NCI-H2029 treated with DMSO at 0.1 percent for 48 hours (cell line): ENCODE results near the gene LDLRAD3.

ENCODE experiments used
- DNase-seq: peaks from one replicate; lab custom pipeline; 2025; lab: John Stamatoyannopoulos, UW

The LDLRAD3 gene

GRCh38 chr11:36104660-36104992, 160.8 kb downstream of the LDLRAD3 start:
- DNase-seq: no peak

GRCh38 chr11:36105743-36106581, 162.1 kb downstream of the LDLRAD3 start:
- DNase-seq: no peak

GRCh38 chr11:36107547-36107946, 163.7 kb downstream of the LDLRAD3 start:
- DNase-seq: no peak

- no peak for DNase-seq
These were observed 165.2 kb downstream of the LDLRAD3 start for GRCh38 chr11:36108881-36109589.

- DNase-seq: no peak
These were observed 165.7 kb downstream of the LDLRAD3 start for GRCh38 chr11:36109590-36109849.

- no peak for DNase-seq
These were observed 166.2 kb downstream of the LDLRAD3 start for GRCh38 chr11:36109850-36110606.

GRCh38 chr11:36110668-36111410, 167.0 kb downstream of the LDLRAD3 start:
- DNase-seq: no peak

GRCh38 chr11:36114095-36114494, 170.2 kb downstream of the LDLRAD3 start:
- DNase-seq: no peak

- no peak for DNase-seq
These were observed 171.5 kb downstream of the LDLRAD3 start for GRCh38 chr11:36115378-36115801.

- DNase-seq: no peak
These were observed 172.3 kb downstream of the LDLRAD3 start for GRCh38 chr11:36116161-36116560.

GRCh38 chr11:36118084-36118483, 174.2 kb downstream of the LDLRAD3 start:
- DNase-seq: no peak

- DNase-seq: no peak
These were observed 175.4 kb downstream of the LDLRAD3 start for GRCh38 chr11:36119300-36119699.

- no peak for DNase-seq
These were observed 177.2 kb downstream of the LDLRAD3 start for GRCh38 chr11:36121054-36121453.

GRCh38 chr11:36122671-36123070, 178.8 kb downstream of the LDLRAD3 start:
- no peak for DNase-seq

- DNase-seq: no peak
These were observed 179.7 kb downstream of the LDLRAD3 start for GRCh38 chr11:36123336-36124101.

GRCh38 chr11:36126678-36127077, 182.8 kb downstream of the LDLRAD3 start:
- no peak for DNase-seq

GRCh38 chr11:36127550-36127949, 183.7 kb downstream of the LDLRAD3 start:
- DNase-seq: no peak

- no peak for DNase-seq
These were observed 186.1 kb downstream of the LDLRAD3 start for GRCh38 chr11:36129955-36130354.

GRCh38 chr11:36130401-36130800, 186.5 kb downstream of the LDLRAD3 start:
- no peak for DNase-seq

GRCh38 chr11:36131721-36132397, 188.0 kb downstream of the LDLRAD3 start:
- no peak for DNase-seq

- DNase-seq: no peak
These were observed 189.1 kb downstream of the LDLRAD3 start for GRCh38 chr11:36132940-36133339.
